Activated CD8-positive, alpha-beta T cell treated with anti-CD3 and anti-CD28 coated beads for 36 hours (primary cell): ENCODE measurements around the gene DENND5B. TPM values are rescaled to one million over a fixed set of nuclear protein-coding genes. Genes with fewer than 3 reads are reported as not detected.
"Not testable (repeated sequence)": the region's sequence is repeated elsewhere in the genome, so short reads cannot be mapped to it uniquely, and the experiment has no call there.

Source experiments
- ATAC-seq: fragments of 200-7000 bp; cut with Tn5 transposase; one replicate; pipeline ENCODE4 v1.10.0; 2021; ENCODE audit warnings: mild to moderate bottlenecking, moderate library complexity
- CTCF ChIA-PET: fragments of 350-600 bp; sonication (Branson Sonifier 250); formaldehyde crosslinking; loops from one replicate; lab custom pipeline; 2021; ENCODE audit warnings: antibody characterized with exemption; lab: Charles Lee
- POLR2A ChIA-PET: fragments of 350-600 bp; sonication (Branson Sonifier 250); formaldehyde crosslinking; loops from one replicate; lab custom pipeline; 2021; ENCODE audit warnings: antibody characterized with exemption; lab: Charles Lee
- DNase-seq: peaks from one replicate; pipeline ENCODE4 v3.0.0-alpha.2; 2020
- H3K27ac Mint-ChIP-seq: one replicate; pipeline ENCODE4 v1.8.0; 2021; ENCODE audit warnings: mild to moderate bottlenecking, mixed read lengths
- H3K27me3 Mint-ChIP-seq: one replicate; pipeline ENCODE4 v1.8.0; 2021; ENCODE audit warnings: mixed read lengths
- H3K36me3 Mint-ChIP-seq: one replicate; pipeline ENCODE4 v1.8.0; 2021; ENCODE audit warnings: low read depth, mixed read lengths
- H3K4me1 Mint-ChIP-seq: one replicate; pipeline ENCODE4 v1.8.0; 2021; ENCODE audit warnings: low read depth, mixed read lengths
- H3K4me3 Mint-ChIP-seq: one replicate; pipeline ENCODE4 v1.8.0; 2021; ENCODE audit warnings: mild to moderate bottlenecking, moderate library complexity, mixed read lengths
- H3K9me3 Mint-ChIP-seq: one replicate; pipeline ENCODE4 v1.8.0; 2021; ENCODE audit warnings: mixed read lengths
- intact Hi-C: fragments of 100-400 bp; cut with micrococcal nuclease; formaldehyde crosslinking; loops from one replicate; pipeline ENCODE4 v1.10.0; 2022
- total RNA-seq, 2 experiments: library from RNA; stranded (reverse); gene quantifications; one replicate each; pipeline ENCODE4 v1.2.3, GENCODE V29; 2021
- TF ChIP-seq, protein P1 (sequence below): fragments of 200-600 bp; IDR thresholded peaks from one replicate; pipeline ENCODE4 v1.8.0; 2022; ENCODE audit warnings: antibody characterized with exemption, mild to moderate bottlenecking

Gene DENND5B
- total RNA-seq, 2 experiments from 2014 or later = 0.31 to 0.43 TPM

DNA sequence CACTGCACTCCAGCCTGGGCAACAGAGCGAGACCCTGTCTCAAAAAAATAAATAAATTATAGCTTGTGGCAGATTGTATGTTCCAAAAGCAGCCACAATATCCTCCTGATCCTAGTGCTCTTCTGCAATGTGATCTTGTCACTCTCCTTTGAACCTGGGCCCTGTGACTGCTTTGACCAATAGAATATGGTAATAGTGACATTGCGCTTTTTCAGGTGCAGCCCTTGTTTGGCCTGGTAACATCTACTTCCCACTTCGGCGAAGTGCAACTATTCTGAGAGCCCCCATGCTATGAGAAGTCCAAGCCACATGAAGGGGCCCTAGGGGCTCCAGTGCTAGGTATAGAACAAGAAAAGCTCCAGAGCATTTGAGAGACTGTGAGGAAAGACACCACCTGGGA, 31.1 kb upstream of the DENND5B start:
- intact Hi-C loops = no loop called here
- TF ChIP-seq, protein P1, sequence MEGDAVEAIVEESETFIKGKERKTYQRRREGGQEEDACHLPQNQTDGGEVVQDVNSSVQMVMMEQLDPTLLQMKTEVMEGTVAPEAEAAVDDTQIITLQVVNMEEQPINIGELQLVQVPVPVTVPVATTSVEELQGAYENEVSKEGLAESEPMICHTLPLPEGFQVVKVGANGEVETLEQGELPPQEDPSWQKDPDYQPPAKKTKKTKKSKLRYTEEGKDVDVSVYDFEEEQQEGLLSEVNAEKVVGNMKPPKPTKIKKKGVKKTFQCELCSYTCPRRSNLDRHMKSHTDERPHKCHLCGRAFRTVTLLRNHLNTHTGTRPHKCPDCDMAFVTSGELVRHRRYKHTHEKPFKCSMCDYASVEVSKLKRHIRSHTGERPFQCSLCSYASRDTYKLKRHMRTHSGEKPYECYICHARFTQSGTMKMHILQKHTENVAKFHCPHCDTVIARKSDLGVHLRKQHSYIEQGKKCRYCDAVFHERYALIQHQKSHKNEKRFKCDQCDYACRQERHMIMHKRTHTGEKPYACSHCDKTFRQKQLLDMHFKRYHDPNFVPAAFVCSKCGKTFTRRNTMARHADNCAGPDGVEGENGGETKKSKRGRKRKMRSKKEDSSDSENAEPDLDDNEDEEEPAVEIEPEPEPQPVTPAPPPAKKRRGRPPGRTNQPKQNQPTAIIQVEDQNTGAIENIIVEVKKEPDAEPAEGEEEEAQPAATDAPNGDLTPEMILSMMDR = no peak
- Mint-ChIP-seq H3K4me3 (no peak overlapping the region), H3K27me3 (peaks cover 6% of the 10 kb centered on the region), H3K4me1 (peaks cover 2% of the 10 kb centered on the region), H3K36me3 (no peaks in the 10 kb centered on the region), H3K27ac (no peak overlapping the region), H3K9me3 (peaks cover 3% of the 10 kb centered on the region)
- ChIA-PET POLR2A (no interaction called here), CTCF (no interaction called here)
- ATAC-seq = no peak
- no peak for DNase-seq

DNA sequence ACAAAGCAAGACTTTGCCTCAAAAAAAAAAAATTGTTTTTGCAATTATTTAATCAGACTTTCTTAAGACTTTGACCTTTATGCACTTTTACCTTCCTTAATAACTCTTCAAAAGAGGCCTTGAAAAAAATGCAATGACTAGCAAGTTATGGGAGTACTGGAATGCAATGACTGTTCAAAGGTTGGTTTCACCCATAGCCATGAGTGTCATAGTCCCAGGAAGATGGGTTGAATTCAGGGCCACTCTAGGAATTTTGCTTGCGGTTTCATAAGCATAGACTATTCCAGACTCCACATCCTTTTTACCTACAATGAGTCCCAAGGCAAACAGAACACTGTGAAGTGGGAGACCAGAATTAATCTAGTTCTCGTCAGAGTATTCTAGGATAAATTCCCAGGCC, 29.4 kb upstream of the DENND5B start:
- intact Hi-C loops = no loop called here
- H3K9me3 Mint-ChIP-seq = no peaks in the 10 kb centered on the region
- ATAC-seq = no peak
- no peaks in the 10 kb centered on the region for H3K36me3 Mint-ChIP-seq
- CTCF ChIA-PET = no interaction called here
- TF ChIP-seq, protein P1 = no peak
- H3K4me3 Mint-ChIP-seq = no peak overlapping the region
- DNase-seq = no peak
- H3K27ac Mint-ChIP-seq = no peak overlapping the region
- POLR2A ChIA-PET = no interaction called here
- peaks cover 2% of the 10 kb centered on the region for H3K4me1 Mint-ChIP-seq
- peaks cover 6% of the 10 kb centered on the region for H3K27me3 Mint-ChIP-seq

DNA sequence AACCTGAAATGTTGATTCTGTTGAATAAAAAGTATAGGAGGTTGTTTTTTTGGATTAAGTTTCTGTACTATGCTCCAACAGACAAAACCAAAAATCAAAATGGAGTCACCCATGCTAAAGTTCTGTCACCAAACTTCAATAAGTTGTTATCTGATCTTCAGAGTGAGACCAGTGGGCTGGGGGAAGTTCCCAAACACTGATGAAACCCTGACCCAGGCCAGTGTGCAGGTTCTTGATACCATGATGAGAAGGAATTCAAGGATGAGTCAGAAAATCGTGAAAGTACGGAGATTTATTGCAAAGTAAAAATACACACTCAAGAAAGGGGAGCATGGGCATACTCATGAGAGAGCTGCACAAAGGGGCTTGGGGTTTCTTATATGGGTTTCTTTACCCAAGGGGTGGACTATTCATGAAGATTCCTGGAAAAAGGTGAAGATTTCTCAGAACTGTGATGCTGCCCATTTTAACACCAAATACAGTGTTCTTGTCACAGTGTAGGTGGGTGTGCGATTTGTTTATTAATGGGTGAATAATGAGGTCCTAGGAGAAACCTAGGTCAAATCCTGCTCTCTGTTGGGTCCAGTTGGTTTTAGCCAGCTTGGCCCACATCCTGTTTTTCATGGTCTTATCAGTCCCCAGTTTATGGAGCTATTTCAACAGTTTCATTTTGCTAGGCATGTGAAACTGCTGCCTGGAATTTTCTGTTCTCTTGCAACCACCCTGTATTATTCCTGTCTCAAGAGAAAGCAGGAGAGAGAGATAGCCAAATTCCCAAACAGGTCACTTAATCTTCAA, 27.5 kb upstream of the DENND5B start:
- ATAC-seq (no peak), DNase-seq (no peak)
- no peak overlapping the region for H3K4me3 Mint-ChIP-seq
- no peaks in the 10 kb centered on the region for H3K9me3 Mint-ChIP-seq
- TF ChIP-seq, protein P1 = no peak
- peaks cover 2% of the 10 kb centered on the region for H3K4me1 Mint-ChIP-seq
- CTCF ChIA-PET = no interaction called here
- H3K27me3 Mint-ChIP-seq = peaks cover 6% of the 10 kb centered on the region
- POLR2A ChIA-PET = interaction anchor here (0.6 kb wide), 1 partner anchor 399 kb away, joined by 3 read pairs; no protein-coding TSS in a partner anchor
- intact Hi-C loops = no loop called here
- no peak overlapping the region for H3K27ac Mint-ChIP-seq
- no peaks in the 10 kb centered on the region for H3K36me3 Mint-ChIP-seq

DNA sequence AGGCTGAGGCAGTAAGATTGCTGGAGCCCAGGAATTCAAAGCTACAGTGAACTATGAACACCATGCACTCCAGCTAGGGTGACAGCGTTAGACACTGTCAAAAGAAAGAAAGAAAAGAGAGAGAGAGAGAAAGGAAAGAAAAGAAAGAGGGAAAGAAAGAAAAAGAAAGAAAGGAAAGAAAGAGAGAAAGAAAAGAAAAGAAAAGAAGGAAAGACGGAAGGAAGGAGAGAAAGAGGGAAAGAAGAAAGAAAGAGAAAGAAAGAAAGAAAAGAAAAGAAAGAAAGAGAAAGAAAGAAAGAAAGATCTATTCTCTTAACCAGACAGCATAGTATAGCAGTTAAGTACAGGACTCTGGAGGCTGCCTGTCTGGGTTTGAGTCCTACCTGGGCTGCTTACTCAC, 21.9 kb upstream of the DENND5B start:
- Mint-ChIP-seq H3K27me3 (no peaks in the 10 kb centered on the region), H3K4me3 (no peak overlapping the region), H3K9me3 (peaks cover 6% of the 10 kb centered on the region), H3K27ac (no peak overlapping the region), H3K36me3 (no peaks in the 10 kb centered on the region), H3K4me1 (no peaks in the 10 kb centered on the region)
- ChIA-PET CTCF (no interaction called here), POLR2A (no interaction called here)
- TF ChIP-seq, protein P1 = no peak
- DNase-seq = no peak
- no peak for ATAC-seq
- intact Hi-C loops = no loop called here

DNA sequence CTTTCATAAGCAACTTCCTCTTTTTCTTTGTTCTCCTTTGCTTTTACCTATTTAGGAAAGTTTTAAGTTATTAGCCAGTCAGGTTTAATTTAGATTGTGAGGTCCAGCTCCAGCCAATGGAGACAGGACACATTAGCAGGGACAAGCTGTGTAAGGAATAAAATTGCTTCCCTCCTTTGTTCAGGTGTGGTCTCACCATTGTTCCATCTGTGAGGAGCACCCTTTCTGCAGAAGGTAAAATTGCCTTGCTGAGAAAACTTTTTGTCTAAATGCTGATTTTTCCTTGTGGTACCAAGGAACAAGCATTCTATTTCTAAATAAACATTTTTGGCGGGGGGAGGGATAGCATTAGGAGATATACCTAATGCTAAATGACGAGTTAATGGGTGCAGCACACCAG, 17.4 kb upstream of the DENND5B start:
- ATAC-seq, H3K27me3 Mint-ChIP-seq, DNase-seq, intact Hi-C loops, H3K4me1 Mint-ChIP-seq, H3K36me3 Mint-ChIP-seq, H3K27ac Mint-ChIP-seq, POLR2A ChIA-PET, H3K4me3 Mint-ChIP-seq: not testable (repeated sequence)
- CTCF ChIA-PET = interaction anchor here (1.1 kb wide), 1 partner anchor 205 kb away, joined by 3 read pairs; no protein-coding TSS in a partner anchor
- peaks cover 13% of the 10 kb centered on the region for H3K9me3 Mint-ChIP-seq
